A673 (cell line): ENCODE measurements around the gene DLG2. TPM values are rescaled to one million over a fixed set of nuclear protein-coding genes. Genes with fewer than 3 reads are reported as not detected.

Experiments used
- BruUV-seq: library from RNA; stranded (reverse); fragments of 400-500 nt; replicated peaks from 2 replicates; lab custom pipeline; 2021; lab: Mats Ljungman, UMichigan
- CTCF ChIA-PET: fragments of 300-600 bp; sonication (Branson Sonifier 250); formaldehyde crosslinking; loops from one replicate; lab custom pipeline; 2022; ENCODE audit warnings: antibody characterized with exemption; lab: Charles Lee
- POLR2A ChIA-PET: fragments of 300-600 bp; sonication (Branson Sonifier 250); formaldehyde crosslinking; loops from one replicate; lab custom pipeline; 2022; ENCODE audit warnings: antibody characterized with exemption; ENCODE audit not compliant: low non-redundant PET; lab: Charles Lee
- DNase-seq: peaks from one replicate; pipeline ENCODE4 v3.0.0-alpha.2; 2015; ENCODE audit warnings: low spot score
- H3K27ac ChIP-seq: fragments of 200-600 bp; sonication (generic); 2 replicates; pipeline ENCODE4 v1.5.1; 2016; ENCODE audit warnings: mixed run types, low read depth, mild to moderate bottlenecking, mixed read lengths, antibody characterized with exemption, low read length; ENCODE audit not compliant: poor library complexity, severe bottlenecking
- H3K27me3 ChIP-seq: fragments of 200-600 bp; sonication (generic); replicated peaks from 2 replicates; pipeline ENCODE4 v1.6.1; 2017; ENCODE audit warnings: mixed run types, low read depth, mild to moderate bottlenecking, mixed read lengths, antibody characterized with exemption, low read length; ENCODE audit not compliant: insufficient read depth, poor library complexity
- H3K36me3 ChIP-seq: fragments of 200-600 bp; sonication (generic); 2 replicates; pipeline ENCODE4 v1.6.1; 2016; ENCODE audit warnings: mixed run types, mild to moderate bottlenecking, mixed read lengths, antibody characterized with exemption, low read length; ENCODE audit not compliant: insufficient read depth, poor library complexity, severe bottlenecking
- H3K4me1 ChIP-seq: fragments of 200-600 bp; sonication (generic); 2 replicates; pipeline ENCODE4 v1.6.1; 2017; ENCODE audit warnings: mixed run types, mild to moderate bottlenecking, mixed read lengths, antibody characterized with exemption, low read length; ENCODE audit not compliant: insufficient read depth, poor library complexity, severe bottlenecking
- H3K4me3 ChIP-seq: fragments of 200-600 bp; sonication (generic); 2 replicates; pipeline ENCODE4 v1.5.1; 2016; ENCODE audit warnings: low read depth, mixed run types, mild to moderate bottlenecking, mixed read lengths, low read length; ENCODE audit not compliant: poor library complexity, severe bottlenecking
- H3K9me3 ChIP-seq: fragments of 200-600 bp; sonication (generic); 2 replicates; pipeline ENCODE4 v1.6.1; 2016; ENCODE audit warnings: mixed run types, low read depth, mild to moderate bottlenecking, mixed read lengths, antibody characterized with exemption, low read length; ENCODE audit not compliant: poor library complexity, severe bottlenecking
- CTCF ChIP-seq: fragments of 300-800, 200-600 bp; sonication (generic); conservative IDR thresholded peaks from 2 replicates; pipeline ENCODE4 v1.5.1; 2017; ENCODE audit warnings: low read depth, mild to moderate bottlenecking, antibody characterized with exemption, low read length, moderate library complexity, mixed read lengths
- EZH2 ChIP-seq: fragments of 200-600 bp; sonication (generic); IDR thresholded peaks from 2 replicates; pipeline ENCODE4 v1.6.1; 2017; ENCODE audit warnings: borderline replicate concordance, low read depth, mild to moderate bottlenecking, mixed read lengths, antibody characterized with exemption, low read length; ENCODE audit not compliant: poor library complexity, severe bottlenecking
- intact Hi-C: fragments of 100-400 bp; cut with micrococcal nuclease; formaldehyde crosslinking; loops from one replicate; pipeline ENCODE4 v1.10.0; 2022; ENCODE audit not compliant: unreplicated experiment
- total RNA-seq: library from RNA; stranded (reverse); gene quantifications from 2 replicates; pipeline ENCODE4 v1.2.3, GENCODE V29; 2021

The DLG2 gene
- total RNA-seq, 1 experiment from 2014 or later = 277 TPM

DNA sequence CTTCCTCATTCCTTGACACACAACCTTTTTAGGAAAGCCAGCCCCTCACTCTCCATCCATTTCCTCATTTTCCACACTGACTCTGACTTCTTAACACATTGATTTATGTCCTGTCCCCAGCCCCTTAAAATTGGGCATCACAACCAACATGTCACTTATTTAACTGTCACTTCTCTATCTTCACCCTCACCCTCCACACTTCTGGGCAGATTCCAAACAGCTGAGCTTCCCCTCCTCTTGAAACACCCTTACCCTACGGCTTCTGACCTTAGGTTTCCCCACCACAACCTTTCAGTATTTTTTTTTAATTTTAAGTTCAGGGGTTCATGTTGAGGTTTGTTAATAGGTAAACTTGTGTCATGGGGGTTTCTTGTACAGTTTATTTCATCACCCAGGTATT lies 696.3 kb downstream of the DLG2 start:
- CTCF ChIA-PET = no interaction called here
- Histone ChIP-seq H3K4me3 (no peak overlapping the region), H3K9me3 (no peaks in the 10 kb centered on the region), H3K27ac (no peak overlapping the region), H3K4me1 (no peaks in the 10 kb centered on the region), H3K36me3 (no peaks in the 10 kb centered on the region), H3K27me3 (peaks cover 4% of the 10 kb centered on the region)
- no peak for DNase-seq
- intact Hi-C loops = no loop called here
- no TSS peak for BruUV-seq
- POLR2A ChIA-PET = no interaction called here
- TF ChIP-seq CTCF (no peak), EZH2 (no peak)

DNA sequence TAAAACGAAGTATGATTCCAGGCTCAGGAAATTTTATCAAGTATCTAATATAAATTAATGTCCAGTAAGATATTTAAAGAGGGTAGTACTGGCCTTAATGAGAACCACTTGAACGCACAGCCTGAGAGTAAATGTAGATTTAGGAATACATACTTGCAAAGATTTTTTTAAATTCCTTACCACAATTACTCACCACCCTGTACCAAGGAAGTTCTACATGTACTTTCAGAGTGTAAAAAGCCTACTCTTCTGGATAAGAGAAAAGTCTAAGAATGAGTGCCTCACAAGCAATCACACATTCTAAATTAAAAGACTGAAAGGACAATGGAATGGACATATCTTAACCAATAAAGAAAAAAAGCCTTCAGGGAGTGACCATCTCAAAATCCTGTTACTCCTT lies 697.4 kb downstream of the DLG2 start:
- no peaks in the 10 kb centered on the region for H3K4me1 ChIP-seq
- no peak overlapping the region for H3K4me3 ChIP-seq
- H3K27ac ChIP-seq = no peak overlapping the region
- no peaks in the 10 kb centered on the region for H3K36me3 ChIP-seq
- peaks cover 4% of the 10 kb centered on the region for H3K27me3 ChIP-seq
- CTCF ChIA-PET = no interaction called here
- POLR2A ChIA-PET = no interaction called here
- intact Hi-C loops = no loop called here
- no peak for DNase-seq
- H3K9me3 ChIP-seq = no peaks in the 10 kb centered on the region
- TF ChIP-seq EZH2 = no peak
- TF ChIP-seq CTCF = no peak
- BruUV-seq = no TSS peak

- Histone ChIP-seq H3K27ac (no peak overlapping the region), H3K9me3 (no peaks in the 10 kb centered on the region), H3K4me1 (peaks cover 12% of the 10 kb centered on the region), H3K36me3 (no peaks in the 10 kb centered on the region), H3K27me3 (peaks cover 36% of the 10 kb centered on the region), H3K4me3 (no peak overlapping the region)
- DNase-seq = no peak
- intact Hi-C loops = no loop called here
- ChIA-PET CTCF (no interaction called here), POLR2A (no interaction called here)
- no TSS peak for BruUV-seq
- TF ChIP-seq CTCF = no peak
- TF ChIP-seq EZH2 = no peak
Observed at GRCh38 chr11:84924154-84924692, 702.9 kb downstream of the DLG2 start.
